Mesothelial cell of epicardium (in vitro differentiated cells): Measurements from ENCODE around the gene OR5A1. TPM values are rescaled to one million over a fixed set of nuclear protein-coding genes. Genes with fewer than 3 reads are reported as not detected.

Experiments
- DNase-seq, 2 experiments: peaks; one replicate each; pipeline ENCODE4 v3.0.0; 2021; ENCODE audit warnings: low spot score in 2 of 2; ENCODE audit not compliant: unreplicated experiment in 2 of 2
- H3K27ac Mint-ChIP-seq: 2 replicates; pipeline ENCODE4 v1.8.0; 2021; ENCODE audit warnings: mixed read lengths
- H3K27me3 Mint-ChIP-seq: 2 replicates; pipeline ENCODE4 v1.8.0; 2021; ENCODE audit warnings: low read depth, mixed read lengths
- H3K36me3 Mint-ChIP-seq: 2 replicates; pipeline ENCODE4 v1.8.0; 2021; ENCODE audit warnings: mixed read lengths
- H3K4me1 Mint-ChIP-seq: 2 replicates; pipeline ENCODE4 v1.8.0; 2021; ENCODE audit warnings: mixed read lengths
- H3K4me3 Mint-ChIP-seq: 2 replicates; pipeline ENCODE4 v1.8.0; 2021; ENCODE audit warnings: mild to moderate bottlenecking, moderate library complexity, mixed read lengths
- H3K9me3 Mint-ChIP-seq: 2 replicates; pipeline ENCODE4 v1.8.0; 2021; ENCODE audit warnings: mixed read lengths
- CTCF ChIP-seq: fragments of 200-600 bp; sonication (generic); IDR thresholded peaks from one replicate; pipeline ENCODE4 v1.5.0; 2021; ENCODE audit warnings: antibody characterized with exemption; ENCODE audit not compliant: unreplicated experiment
- total RNA-seq: library from RNA; stranded (reverse); gene quantifications from 3 replicates; pipeline ENCODE4 v1.2.1, GENCODE V29; 2021

OR5A1 gene
- not detected in 3 replicates for total RNA-seq

DNA sequence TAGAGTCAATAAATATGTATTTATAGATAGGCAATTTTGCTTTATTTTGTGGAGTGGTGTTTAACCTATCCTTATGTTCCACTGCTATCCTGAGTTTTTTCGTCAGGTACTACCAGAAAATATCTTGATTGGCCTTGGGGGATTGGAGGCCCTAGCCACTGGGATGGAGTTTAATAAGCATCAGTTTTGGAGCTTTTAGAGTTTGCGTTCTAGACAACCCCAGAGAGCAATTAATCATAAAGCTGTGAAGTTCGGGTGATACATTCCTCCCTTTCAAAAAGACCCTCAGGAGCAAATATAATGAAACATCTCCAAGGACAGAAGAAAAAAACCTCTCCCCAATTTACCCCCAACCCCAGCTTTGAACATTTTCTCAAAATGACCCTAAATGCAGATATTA lies at the start of gene OR5A1:
OR5A1 (plus strand) TSS at position 301 of the 400 bp plus-strand sequence. CDS start 6,700 bp downstream, outside the sequence.
- Mint-ChIP-seq H3K27ac (no peak within 1 kb of the TSS), H3K4me3 (no peak within 1 kb of the TSS), H3K9me3 (no peaks in the 10 kb centered on the region), H3K27me3 (peaks cover 18% of the 10 kb centered on the region), H3K4me1 (no peaks in the 10 kb centered on the region), H3K36me3 (no peaks in the 10 kb centered on the region)
- no peak for TF ChIP-seq CTCF
- DNase-seq: no peak

DNA sequence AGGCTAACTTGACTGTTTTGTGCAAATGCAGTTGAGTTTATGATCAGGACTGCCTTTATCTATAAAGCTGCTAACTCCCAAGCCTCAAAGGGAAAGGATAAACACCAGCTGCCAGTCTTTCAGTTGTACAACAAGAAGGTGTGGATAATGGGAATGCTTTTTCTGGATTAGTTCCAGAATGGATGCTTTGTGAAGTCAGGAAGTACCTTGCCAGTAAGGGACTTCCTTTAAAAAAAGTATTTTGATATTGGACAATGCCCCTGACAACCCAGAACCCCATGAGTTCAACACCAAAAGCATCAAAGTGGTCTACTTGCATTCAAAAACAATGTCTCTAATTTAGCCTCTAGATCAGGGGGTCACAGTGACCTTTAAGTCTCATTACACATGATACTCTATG lies 42.1 kb upstream of the OR5A1 start:
- Mint-ChIP-seq H3K4me1 (no peaks in the 10 kb centered on the region), H3K27ac (no peak overlapping the region), H3K36me3 (no peaks in the 10 kb centered on the region), H3K9me3 (peaks cover 56% of the 10 kb centered on the region), H3K27me3 (no peaks in the 10 kb centered on the region), H3K4me3 (no peak overlapping the region)
- TF ChIP-seq CTCF: no peak
- no peak for DNase-seq

DNA sequence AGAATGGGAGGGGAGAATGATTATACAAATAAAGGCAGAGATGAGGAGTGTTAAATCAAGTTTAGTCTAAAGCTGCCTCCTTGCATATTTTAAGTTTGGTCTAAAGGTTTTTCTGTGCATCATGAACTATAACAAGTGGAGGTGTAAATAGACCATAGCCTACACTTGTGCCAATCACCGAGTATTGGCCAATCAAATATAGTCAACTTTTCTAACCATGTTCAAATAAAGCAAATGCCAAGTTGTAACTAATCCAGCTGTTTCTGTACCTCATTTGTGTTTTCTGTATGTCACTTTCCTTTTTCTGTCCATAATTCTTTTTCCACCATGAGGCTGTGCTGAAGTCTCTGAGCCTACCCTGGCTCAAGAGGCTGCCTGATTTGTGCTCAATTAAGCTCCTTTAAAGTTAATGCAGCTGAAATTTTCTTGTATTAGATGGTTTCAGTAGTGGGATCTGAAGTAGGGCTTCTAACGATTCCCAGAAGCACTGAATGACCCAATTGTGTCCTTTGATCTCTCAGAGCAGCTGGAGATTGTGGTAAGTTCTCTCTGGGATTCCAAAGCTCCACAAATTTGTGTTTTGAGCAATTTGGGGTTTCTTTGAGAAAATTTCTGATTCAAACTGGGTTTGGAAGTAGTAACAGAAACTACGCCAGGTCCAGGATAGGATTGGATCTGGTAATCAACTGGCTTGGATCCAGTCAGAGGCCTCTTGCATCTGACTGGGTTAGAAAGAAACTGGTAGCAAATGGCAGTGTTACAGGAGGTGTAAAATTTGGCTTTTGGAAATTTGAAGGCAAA lies 35.6 kb upstream of the OR5A1 start:
- no peak for DNase-seq
- no peak overlapping the region for H3K27ac Mint-ChIP-seq
- peaks cover 70% of the 10 kb centered on the region for H3K9me3 Mint-ChIP-seq
- H3K27me3 Mint-ChIP-seq: no peaks in the 10 kb centered on the region
- no peak for TF ChIP-seq CTCF
- no peak overlapping the region for H3K4me3 Mint-ChIP-seq
- no peaks in the 10 kb centered on the region for H3K4me1 Mint-ChIP-seq
- H3K36me3 Mint-ChIP-seq: no peaks in the 10 kb centered on the region

- no peak for DNase-seq
- Mint-ChIP-seq H3K36me3 (no peaks in the 10 kb centered on the region), H3K4me3 (no peak overlapping the region), H3K9me3 (peaks cover 64% of the 10 kb centered on the region), H3K27me3 (no peaks in the 10 kb centered on the region), H3K4me1 (no peaks in the 10 kb centered on the region), H3K27ac (no peak overlapping the region)
- TF ChIP-seq CTCF: no peak
Observed at GRCh38 chr11:59401262-59401552, 35.1 kb upstream of the OR5A1 start.

DNA sequence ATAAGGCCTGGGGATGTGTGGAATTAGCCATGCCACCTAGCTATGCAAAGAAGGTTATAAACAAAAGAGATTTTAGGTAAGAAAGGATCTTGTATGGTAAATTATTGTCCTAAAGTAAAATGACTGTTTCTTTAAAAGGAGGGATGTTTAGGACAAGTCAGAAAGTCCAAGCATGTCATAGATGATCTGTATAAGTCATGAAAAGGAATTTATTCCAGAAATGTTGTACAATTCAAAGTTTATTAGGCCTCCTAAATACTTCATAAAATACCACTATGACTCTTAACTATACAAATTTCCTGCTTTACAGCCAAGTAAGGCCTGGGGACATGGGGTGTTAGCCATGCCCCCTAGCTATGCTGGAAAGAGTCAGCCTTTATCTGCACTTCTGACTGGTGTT lies 32.7 kb upstream of the OR5A1 start:
- no peak overlapping the region for H3K27ac Mint-ChIP-seq
- H3K27me3 Mint-ChIP-seq: no peaks in the 10 kb centered on the region
- H3K36me3 Mint-ChIP-seq: no peaks in the 10 kb centered on the region
- H3K4me1 Mint-ChIP-seq: no peaks in the 10 kb centered on the region
- no peak for DNase-seq
- peaks cover 58% of the 10 kb centered on the region for H3K9me3 Mint-ChIP-seq
- TF ChIP-seq CTCF: no peak
- no peak overlapping the region for H3K4me3 Mint-ChIP-seq
